Skin epidermis (tissue), 12 donors: ENCODE results near the gene VWA5B1.

ENCODE experiments used
- H3K27ac ChIP-seq, 21 experiments: fragments of 200-600 bp; sonication (generic) in 11 of 21; one replicate each; pipeline ENCODE4 v1.5.0; 2020; ENCODE audit warnings: mild to moderate bottlenecking in 3 of 21, inconsistent platforms in 2 of 21, moderate library complexity in 2 of 21
- H3K4me3 ChIP-seq, 7 experiments: fragments of 200-600 bp; sonication (generic) in 2 of 7; one replicate each; pipeline ENCODE4 v1.5.0; 2020; ENCODE audit warnings: inconsistent platforms in 2 of 7, mild to moderate bottlenecking in 2 of 7, moderate library complexity in 1 of 7

VWA5B1 gene

DNA sequence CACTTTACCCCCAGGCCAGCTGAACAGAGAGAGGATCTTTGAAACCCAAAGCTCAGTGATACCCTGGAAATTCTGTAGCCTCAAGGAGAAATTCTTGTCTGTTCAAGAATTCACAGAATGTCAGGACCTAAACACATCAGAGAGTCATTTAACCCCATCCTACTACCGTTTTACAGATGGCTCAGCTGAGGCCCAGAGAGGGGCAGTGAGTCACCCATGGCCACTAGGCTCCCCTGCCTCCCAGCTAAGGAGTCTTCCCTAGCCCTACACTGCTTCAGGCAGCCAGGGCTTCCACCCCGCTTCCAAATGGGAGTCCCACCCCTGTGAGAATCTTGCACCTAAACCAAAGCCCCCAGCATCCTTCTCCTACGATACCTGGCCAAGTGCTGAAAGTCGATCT lies 28.3 kb downstream of the VWA5B1 start:
- H3K4me3 ChIP-seq = no peak overlapping the region

DNA sequence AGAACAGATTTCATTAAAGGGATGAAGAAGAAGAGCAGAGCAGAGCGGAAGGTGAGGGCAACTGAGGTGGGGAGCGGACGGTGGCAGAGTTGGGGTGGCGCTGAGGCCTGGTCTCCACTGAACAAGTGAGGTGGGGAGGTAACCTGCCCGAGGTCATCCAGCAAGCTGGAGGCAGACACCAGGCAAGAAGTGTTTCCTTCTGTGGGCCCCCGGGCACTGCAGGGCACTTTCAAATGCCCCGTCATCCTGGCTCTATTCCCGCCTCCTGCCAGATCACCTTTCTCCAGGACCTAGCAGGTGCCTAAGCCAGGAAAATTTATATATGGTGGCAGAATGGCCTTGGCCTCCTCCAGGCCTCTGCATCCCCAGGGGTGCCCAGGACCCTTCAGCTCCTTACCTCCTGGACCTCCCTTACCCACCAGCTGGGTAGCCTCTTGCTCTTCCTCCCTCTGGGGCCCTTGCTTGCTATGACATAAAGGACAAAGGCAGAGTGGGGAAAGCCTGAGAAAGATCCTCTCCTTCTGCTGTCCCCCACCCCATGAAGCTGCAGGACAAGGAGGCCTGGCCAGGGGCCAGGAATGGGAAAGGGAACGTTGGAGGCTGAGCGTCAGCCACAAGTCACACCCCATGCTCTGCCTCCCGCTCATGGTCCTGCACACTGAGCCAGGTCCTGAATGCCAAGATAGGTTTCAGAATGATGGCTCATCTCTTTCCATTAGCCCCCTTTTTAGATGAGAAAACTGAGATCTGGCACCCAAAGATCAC lies 29.0 kb downstream of the VWA5B1 start:
- no peak overlapping the region for H3K4me3 ChIP-seq
- H3K27ac ChIP-seq = no peak overlapping the region

More for the DNA sequence above, 28.3 kb downstream of the VWA5B1 start:
- no peak overlapping the region for H3K27ac ChIP-seq

DNA sequence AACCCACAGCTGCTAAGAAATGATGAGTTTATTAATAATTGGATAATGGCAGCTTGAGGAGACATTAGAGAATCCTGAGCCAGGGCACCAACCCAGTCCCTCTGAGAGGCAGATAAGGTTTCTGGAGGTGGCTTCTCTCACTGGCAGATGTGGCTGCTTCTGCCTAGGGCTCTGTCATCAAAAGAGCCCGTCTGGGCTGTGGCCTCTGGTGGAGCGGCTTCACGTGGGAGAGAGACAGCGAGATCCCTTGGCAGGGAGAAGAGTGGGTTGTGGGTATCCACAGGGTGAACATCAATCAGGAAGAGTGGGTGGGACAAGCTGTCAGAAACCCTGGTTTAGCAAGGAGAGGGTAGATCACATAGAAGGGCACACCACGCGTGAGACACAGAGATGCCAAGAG lies 30.0 kb downstream of the VWA5B1 start:
- H3K4me3 ChIP-seq = no peak overlapping the region
- H3K27ac ChIP-seq = no peak overlapping the region

DNA sequence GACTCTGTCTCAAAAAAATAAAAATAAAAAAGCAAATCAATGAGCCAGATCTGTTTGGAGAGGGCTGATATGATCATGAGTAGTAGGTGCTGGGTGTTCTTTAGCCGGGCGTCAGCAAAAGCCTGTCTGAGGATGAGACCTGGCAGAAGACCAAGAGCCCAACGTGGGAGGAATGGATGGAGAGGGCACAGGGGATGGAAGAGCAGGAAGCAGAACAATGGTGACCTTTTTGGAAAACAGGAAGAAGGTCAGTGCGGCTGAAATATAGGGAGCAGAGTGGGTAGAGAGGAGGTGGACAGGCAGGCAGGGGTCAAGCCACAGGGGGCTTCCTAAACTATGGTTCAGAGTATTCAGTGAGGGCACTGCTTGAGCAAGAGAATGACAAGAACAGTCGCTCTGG lies 30.9 kb downstream of the VWA5B1 start:
- Histone ChIP-seq H3K4me3 (no peak overlapping the region), H3K27ac (no peak overlapping the region)

DNA sequence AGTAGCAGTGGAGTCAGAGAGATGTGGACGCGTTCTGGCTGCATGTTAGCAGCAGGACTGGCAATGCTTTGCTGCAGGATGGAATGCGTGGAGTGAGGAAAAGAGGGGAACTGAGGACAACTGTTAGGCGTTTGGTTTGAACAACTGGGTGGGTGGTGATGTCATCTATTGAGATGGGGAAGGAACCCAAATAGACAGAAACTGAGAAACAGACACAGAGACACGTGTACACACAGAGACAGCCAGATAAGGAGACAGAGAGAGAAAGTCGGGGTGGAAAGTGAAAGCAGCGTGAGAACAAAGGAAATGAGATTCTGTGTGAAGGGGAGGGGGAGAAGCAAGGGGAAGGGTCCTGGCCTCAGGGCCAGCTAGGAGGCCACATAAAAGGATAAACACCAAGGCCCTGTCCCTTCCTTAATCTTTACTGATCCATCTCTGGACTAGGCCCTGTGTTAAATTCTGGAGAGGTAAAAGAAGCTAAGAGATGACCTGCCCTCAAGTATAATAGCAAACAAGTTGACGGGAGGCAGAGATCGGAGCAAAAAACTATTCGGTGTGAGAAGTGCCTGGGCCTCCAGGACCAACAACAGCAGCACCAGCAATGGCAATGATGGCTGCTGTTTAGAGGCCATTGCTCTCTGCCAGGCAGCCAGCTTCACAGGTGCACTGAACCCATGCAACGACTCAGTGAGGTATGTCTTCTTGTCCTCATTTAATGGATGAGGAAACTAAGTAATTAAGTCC lies 31.6 kb downstream of the VWA5B1 start:
- peak overlapping the region in 6 of 21 experiments; percentile 1 to 54 (median 44) for H3K27ac ChIP-seq
- H3K4me3 ChIP-seq = peak overlapping the region in 1 of 7 experiments; percentile 14

DNA sequence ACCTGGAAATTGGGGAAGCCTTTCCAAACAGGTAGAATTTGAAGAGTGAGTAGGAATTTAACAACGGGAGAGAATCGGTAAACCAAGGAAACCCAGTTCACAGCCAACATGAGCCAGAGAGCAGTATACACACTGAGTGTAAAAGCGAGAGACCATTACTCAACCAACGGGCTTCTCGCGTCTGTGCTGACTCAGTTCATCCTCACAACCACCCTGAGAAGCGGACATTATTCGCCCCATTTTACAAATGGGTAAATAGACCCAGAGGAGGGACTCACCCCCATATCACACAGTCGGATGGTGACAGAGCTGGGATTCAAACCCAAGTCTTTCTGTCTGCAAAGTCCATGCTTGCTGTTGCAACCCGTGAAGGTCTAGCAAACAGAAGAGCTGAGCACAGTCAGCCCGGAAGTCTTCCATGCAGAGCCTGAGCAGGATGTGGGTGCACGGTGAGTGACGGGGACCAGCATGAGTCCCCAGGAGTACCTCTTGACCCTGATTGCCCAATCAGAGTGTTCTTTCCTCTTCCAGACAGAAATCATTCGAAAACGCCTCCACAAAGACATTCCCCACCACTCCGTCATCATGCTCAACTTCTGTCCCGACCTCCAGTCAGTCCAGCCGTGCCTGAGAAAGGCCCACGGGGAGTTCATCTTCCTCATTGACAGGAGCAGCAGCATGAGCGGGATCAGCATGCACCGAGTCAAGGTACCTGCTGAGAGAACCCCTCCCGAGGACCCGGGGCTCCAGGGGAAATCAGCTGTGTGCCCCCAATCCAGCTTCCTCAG lies 32.3 kb downstream of the VWA5B1 start:
- Histone ChIP-seq H3K4me3 (peak overlapping the region in 1 of 7 experiments; percentile 14), H3K27ac (peak overlapping the region in 5 of 21 experiments; percentile 1 to 54 (median 46))

DNA sequence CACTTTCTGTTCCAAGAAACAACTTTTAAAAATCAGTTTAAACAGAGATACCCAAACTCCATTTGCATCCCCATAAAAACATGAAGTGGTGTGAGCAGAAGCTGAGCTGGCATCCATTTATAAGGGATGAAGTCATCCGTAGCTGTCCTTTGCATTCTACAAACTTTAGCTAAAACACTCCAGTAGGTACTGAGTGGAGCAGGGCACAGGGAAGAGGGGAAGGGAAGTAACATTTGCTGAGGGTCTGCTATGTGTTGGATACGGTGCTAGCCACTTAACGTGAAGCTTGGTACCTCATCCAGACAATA lies 32.9 kb downstream of the VWA5B1 start:
- Histone ChIP-seq H3K4me3 (no peak overlapping the region), H3K27ac (peak overlapping the region in 1 of 21 experiments; percentile 42)

DNA sequence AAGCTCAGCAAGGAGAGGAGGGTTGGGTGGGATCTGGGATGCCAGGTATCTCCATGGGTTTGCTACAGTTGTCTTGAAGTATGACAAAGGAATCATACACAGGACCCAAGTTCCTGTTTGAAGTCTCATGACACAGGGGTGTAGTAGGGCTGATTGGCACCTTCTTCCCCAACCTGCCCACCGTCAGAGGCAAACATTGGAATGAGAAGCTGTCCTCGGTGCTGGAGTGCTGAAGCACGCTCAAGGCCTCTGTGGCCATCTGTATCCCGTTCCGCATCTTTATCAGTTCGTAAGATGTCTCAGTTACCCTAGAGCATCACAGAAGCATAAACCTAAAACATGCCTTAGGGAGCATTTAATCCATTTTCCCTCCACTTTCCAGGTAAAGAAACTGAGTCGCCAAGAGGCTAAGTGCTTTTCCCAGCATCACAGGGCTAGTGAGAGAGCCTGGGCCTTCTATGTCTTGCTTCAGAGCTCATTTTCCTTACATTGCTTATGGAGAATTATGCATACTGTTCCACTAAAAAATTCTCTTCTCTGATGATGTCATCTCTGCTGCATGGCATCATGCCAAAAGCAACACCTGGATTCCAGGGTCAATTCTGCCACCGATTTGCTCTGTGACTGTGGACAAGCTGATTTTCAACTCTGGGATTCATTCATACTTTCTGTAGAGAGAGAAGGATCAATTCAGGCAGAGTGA lies 34.2 kb downstream of the VWA5B1 start:
- no peak overlapping the region for H3K27ac ChIP-seq

DNA sequence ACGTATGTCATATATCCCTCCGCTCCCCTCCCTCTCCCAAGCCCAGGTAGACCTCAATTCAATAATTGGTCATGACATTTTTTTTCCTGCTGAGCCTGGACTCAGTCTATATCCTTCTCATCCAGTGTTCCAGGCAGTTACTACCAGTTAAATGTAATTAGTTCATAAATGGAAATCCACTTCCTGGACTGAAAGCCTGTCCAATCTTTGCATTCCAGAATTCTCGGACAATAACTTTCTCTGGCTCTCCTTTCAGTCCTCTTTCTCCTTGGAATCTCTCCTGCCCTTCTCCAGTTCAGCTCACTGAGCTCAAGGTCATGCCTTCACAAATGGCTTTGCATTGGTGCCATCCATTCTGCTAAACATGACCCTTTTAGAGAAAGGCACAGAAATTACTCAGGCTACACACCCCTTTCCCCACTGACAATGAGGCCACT lies 34.8 kb downstream of the VWA5B1 start:
- no peak overlapping the region for H3K4me3 ChIP-seq
- peak overlapping the region in 2 of 21 experiments; percentile 18 to 26 for H3K27ac ChIP-seq

More for the DNA sequence above, 34.2 kb downstream of the VWA5B1 start:
- H3K4me3 ChIP-seq = no peak overlapping the region

DNA sequence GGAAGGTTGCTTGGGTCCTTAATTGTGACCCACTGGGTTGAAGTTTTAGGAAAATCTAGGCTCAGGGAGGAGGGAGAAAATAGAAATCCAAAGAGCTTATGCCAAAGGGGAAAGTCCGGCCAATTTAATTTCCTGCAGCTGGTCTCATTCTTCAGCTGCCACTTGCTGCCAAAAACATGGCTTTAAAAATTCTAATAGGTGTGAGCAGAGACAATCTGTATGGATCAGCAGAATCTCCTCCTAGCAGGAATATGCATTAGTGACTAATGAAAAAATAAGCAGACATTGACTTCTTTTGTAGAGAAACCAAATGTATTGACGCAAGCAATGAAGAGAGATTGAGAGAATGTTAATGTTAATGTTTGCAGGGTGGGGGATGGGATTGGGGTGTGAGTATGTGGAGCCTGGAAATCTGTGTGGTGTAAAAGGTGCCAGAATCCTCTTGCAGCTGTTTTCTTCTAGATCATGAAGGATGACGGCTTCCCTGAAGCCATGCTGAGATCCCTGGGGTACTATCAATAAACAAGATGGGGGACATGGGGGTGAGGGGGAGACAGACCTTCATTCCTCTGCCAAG lies 35.3 kb downstream of the VWA5B1 start:
- H3K27ac ChIP-seq = peak overlapping the region in 2 of 21 experiments; percentile 18 to 26
- no peak overlapping the region for H3K4me3 ChIP-seq

DNA sequence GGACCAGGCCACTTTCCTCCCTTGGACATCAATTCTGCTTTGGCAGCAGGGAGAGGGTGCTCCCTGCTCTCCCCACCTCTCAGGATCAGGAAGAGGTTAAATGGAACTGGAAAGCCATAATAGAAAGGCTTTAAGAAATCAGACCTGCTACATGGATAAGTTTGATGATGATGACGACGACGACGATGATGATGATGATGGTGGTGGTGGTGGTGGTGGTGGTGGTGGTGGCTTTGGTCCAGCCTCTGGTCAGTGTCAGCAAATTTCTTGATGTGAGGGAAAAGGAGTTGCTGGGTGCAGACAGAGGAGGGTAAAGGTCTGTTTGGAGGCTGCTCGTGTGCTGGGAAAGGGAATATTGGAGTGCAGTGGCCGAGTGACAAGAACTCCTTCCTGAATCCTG lies 36.8 kb downstream of the VWA5B1 start:
- no peak overlapping the region for H3K27ac ChIP-seq
- no peak overlapping the region for H3K4me3 ChIP-seq

DNA sequence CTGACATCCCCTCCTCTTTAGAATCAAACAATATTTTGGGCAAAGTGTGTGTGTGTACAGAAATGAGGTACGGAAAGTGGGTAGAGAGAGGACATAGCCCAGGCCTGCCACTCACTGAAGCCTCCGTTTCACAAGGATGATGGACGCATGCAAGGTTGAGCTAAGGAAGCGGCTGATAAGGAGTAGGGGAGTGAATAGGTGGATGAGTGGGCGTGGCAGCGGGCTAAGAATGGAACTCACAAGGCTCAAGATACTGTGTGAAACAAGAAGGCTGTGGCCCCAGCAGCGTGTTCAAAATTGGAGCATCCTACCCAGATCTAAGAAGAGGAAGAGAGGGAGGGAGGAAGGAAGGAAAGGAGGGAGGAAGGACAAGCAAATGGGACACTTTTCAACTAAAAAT lies 37.5 kb downstream of the VWA5B1 start:
- H3K27ac ChIP-seq = no peak overlapping the region
- no peak overlapping the region for H3K4me3 ChIP-seq

DNA sequence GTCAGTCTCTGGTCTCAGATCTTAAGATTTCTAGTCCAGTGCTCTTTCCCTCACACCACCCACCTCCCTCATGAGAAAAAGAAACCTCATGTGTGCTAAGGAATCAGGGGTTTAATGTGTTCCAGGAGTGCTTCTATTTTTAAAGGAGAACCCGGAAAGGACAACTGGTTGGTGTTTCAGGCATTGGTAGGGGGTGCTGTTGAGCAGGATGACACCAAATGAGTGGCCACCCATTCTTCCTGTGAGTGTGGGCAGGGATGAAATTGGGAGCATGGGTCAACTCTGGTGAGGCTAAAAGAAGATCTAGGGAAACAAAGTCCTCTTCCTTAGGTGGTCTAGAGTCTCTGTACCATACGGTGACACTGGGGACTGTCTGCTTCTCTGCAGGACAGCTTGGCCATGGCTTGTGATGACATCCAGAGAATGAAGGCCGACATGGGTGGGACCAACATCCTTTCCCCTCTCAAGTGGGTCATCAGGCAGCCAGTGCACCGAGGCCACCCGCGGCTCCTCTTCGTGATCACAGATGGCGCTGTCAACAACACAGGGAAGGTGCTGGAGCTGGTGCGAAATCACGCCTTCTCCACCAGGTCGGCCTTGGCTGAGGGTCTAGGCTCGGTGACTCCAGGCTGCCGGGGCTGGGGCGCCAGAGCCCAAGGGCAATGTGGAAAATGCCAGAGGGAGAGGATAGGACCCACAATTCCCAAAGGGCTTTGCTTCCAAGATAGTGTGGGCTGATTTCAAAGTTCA lies 39.3 kb downstream of the VWA5B1 start:
- Histone ChIP-seq H3K4me3 (no peak overlapping the region), H3K27ac (no peak overlapping the region)

DNA sequence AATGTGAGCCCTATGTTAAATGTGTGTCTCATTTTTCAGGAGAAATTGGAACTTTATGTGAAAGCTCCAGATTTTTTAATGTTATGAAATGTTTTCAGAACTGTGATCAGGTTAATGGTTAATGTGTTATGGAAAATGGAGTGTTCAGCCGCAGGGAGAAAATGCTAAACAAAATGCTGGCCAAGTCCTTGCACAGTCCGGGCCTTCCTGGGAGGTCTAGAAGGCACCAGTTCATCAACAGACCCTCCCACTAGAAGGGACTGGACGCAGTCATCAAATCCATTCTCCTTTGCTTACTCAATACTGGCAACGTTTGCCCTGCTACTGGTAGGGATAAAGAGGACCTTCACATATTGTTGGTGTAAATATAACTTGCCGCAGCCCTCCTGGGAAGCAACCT lies 43.4 kb downstream of the VWA5B1 start:
- Histone ChIP-seq H3K27ac (no peak overlapping the region), H3K4me3 (no peak overlapping the region)

DNA sequence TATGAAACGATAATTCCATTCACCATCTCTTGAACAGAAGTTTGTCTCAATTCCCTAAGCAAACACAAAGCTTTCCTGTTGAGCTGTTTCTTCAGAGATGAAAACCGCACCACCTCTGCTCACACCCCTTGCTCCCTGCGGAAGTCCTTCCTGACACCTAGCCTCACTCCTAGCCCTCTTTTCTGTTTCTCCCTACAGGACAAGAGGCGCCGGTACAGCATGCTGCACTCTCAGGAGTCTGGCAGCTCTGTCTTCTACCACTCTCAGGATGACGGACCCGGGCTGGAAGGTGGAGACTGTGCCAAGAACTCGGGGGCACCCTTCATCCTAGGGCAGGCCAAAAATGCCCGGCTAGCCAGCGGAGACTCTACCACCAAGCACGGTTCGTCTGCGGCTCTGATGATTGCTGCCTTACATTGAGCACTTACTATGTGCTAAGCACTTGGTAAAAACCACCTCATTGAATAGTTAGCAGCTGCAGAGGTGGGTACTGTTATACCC lies 45.5 kb downstream of the VWA5B1 start:
- no peak overlapping the region for H3K27ac ChIP-seq
- no peak overlapping the region for H3K4me3 ChIP-seq

DNA sequence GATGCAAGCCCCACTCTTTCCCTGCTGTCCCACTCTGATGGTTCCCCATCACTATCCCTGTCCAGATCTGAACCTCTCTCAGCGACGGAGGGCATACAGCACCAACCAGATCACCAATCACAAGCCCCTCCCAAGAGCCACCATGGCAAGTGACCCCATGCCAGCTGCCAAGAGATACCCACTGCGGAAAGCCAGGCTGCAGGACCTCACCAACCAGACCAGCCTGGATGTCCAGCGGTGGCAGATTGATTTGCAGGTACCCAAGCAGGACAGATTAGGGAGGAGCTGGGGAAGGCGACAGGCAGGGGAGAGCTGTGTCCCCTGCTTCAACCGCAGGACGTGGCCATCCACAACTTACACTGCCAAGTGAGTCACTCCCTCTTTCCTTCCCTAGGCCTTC lies 46.9 kb downstream of the VWA5B1 start:
- Histone ChIP-seq H3K27ac (no peak overlapping the region), H3K4me3 (no peak overlapping the region)

DNA sequence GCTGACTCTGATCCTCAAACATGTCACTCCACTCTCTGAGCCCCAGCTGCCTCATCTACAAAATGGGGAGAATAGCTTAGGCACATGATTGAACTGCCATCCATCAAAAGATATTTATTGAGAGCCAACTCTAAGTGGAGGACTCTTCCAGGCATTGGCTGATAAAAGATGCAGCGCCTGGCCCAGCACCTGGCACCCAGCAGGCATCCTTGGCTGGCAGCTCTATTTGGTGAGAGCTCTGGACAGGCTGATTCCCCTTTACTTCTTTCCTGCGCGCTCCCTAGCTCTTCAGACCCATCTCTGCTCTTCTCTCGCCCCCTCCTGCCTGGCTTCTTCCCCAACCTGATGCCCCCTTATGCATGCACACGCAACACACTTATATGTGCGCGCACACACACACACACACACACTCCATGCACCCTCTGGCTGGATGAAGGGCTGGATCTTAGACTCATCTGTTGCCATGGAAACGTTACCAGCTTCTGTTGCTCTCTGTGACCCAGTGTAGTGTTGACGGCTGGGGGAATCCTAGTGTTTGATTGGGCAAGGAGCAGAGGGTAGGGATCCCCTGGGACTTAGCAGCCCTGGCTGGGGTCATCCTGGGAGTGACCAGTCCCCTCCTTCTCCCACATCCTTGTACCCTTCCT lies 49.3 kb downstream of the VWA5B1 start:
- no peak overlapping the region for H3K27ac ChIP-seq
- no peak overlapping the region for H3K4me3 ChIP-seq
